Adipocyte (in vitro differentiated cells): ENCODE data around the gene DIAPH2.

Source experiments
- DNase-seq: peaks from one replicate; pipeline ENCODE4 v3.0.0-alpha.2; 2015; ENCODE audit warnings: low read depth
- H3K27me3 ChIP-seq: replicated peaks from 2 replicates; pipeline ENCODE4 v1.7.0; 2013; ENCODE audit warnings: mild to moderate bottlenecking, low read length, moderate library complexity; ENCODE audit not compliant: control insufficient read depth, insufficient read depth
- H3K36me3 ChIP-seq: 2 replicates; pipeline ENCODE4 v1.7.0; 2013; ENCODE audit warnings: low read length, mild to moderate bottlenecking, moderate library complexity; ENCODE audit not compliant: control insufficient read depth, insufficient read depth, severe bottlenecking
- H3K4me1 ChIP-seq: 2 replicates; pipeline ENCODE4 v1.7.0; 2013; ENCODE audit warnings: mild to moderate bottlenecking, low read length, moderate library complexity; ENCODE audit not compliant: control insufficient read depth, insufficient read depth
- H3K4me3 ChIP-seq: 2 replicates; pipeline ENCODE4 v1.7.0; 2013; ENCODE audit warnings: mild to moderate bottlenecking, low read length, moderate library complexity
- H3K9ac ChIP-seq: 2 replicates; pipeline ENCODE4 v1.7.0; 2013; ENCODE audit warnings: mild to moderate bottlenecking, low read length, moderate library complexity
- H3K9me3 ChIP-seq: 2 replicates; pipeline ENCODE4 v1.7.0; 2013; ENCODE audit warnings: mild to moderate bottlenecking, low read length, moderate library complexity; ENCODE audit not compliant: control insufficient read depth

DIAPH2 gene

DNA sequence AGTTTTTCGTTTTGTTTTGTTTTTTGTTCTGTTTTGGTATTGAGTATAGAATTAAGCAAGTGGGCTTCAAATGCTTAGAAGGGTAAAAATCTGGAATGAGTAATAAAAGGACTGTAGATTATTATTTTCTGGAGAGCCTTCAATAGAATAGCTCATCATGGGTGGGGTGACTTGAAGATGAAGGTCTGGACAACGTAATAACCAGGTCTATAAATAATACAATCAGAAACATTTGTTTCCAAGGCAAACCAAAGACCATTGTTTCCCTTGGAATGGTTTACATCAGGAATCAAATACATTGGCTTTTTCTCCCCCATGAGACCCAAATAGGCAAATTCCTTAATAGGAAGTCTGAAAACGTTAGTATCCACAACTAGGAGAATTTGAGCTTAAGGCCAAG lies 920.6 kb downstream of the DIAPH2 start:
- no peak for DNase-seq
- H3K4me3 ChIP-seq, result no peak overlapping the region
- H3K36me3 ChIP-seq, result no peaks in the 10 kb centered on the region
- no peak overlapping the region for H3K9ac ChIP-seq
- no peaks in the 10 kb centered on the region for H3K9me3 ChIP-seq
- H3K27me3 ChIP-seq, result no peaks in the 10 kb centered on the region
- H3K4me1 ChIP-seq, result no peaks in the 10 kb centered on the region

DNA sequence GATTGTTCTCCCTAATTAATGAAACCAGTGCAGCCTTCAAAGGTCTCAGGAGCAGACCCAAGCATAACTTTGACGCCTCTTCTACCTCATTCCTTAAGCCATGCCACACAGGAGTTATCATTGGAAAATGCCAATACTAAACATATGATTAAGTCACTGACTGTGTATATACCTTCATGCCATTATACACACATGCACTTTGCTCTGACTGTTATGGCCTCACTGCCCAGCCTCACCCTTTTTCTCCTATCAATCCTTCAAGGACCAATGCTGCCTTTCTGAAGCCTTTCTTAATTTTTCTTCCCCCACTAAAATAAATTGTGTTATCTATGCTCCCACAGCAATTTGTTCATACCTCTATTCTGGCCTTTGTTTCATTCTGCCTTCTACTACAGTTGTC lies 924.7 kb downstream of the DIAPH2 start:
- no peaks in the 10 kb centered on the region for H3K27me3 ChIP-seq
- no peak for DNase-seq
- no peaks in the 10 kb centered on the region for H3K4me1 ChIP-seq
- H3K9ac ChIP-seq, result no peak overlapping the region
- H3K9me3 ChIP-seq, result no peaks in the 10 kb centered on the region
- no peak overlapping the region for H3K4me3 ChIP-seq
- no peaks in the 10 kb centered on the region for H3K36me3 ChIP-seq

GRCh38 chrX:97609938-97610337 lies 925.3 kb downstream of the DIAPH2 start:
- Histone ChIP-seq H3K36me3 (no peaks in the 10 kb centered on the region), H3K27me3 (no peaks in the 10 kb centered on the region), H3K4me3 (no peak overlapping the region), H3K4me1 (no peaks in the 10 kb centered on the region), H3K9ac (no peak overlapping the region), H3K9me3 (no peaks in the 10 kb centered on the region)
- DNase-seq, result no peak

DNA sequence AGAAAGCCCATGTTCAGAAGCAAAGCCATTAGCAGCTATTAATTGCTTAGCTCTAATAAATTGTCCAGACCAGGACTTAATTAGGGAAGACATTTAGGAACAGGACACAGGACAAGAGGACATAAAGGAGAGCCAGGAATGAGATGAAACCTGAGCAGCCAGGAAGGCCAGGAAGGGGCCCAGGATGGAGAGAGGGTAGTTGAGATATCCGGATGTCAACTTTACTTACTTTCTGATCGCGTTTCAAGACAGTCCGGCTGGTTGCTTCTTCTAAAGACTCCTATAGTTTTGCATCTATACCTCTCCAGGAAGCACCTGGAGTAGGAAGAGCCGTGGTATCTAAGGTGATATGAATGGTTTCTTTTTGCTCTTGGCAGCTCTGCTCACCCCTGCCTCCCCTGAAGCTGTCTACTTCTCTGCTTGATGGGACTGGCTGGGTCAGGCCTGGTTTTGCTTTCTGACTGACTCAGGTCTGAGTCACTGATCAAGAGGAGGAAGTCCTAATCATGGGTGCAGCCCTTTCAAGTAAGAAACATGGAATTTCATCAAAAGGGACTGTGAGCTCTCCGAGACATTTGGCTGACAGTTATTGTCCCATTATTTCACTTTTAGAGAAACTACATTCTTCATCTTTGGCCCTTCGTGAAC lies 932.4 kb downstream of the DIAPH2 start:
- H3K36me3 ChIP-seq, result no peaks in the 10 kb centered on the region
- no peak overlapping the region for H3K4me3 ChIP-seq
- DNase-seq, result peak; percentile 35
- no peaks in the 10 kb centered on the region for H3K9me3 ChIP-seq
- H3K9ac ChIP-seq, result no peak overlapping the region
- no peaks in the 10 kb centered on the region for H3K27me3 ChIP-seq
- no peaks in the 10 kb centered on the region for H3K4me1 ChIP-seq

- Histone ChIP-seq H3K9ac (no peak overlapping the region), H3K36me3 (no peaks in the 10 kb centered on the region), H3K4me1 (no peaks in the 10 kb centered on the region), H3K9me3 (no peaks in the 10 kb centered on the region), H3K4me3 (no peak overlapping the region), H3K27me3 (peaks cover 5% of the 10 kb centered on the region)
- DNase-seq, result no peak
These were observed 934.9 kb downstream of the DIAPH2 start for GRCh38 chrX:97619499-97619898.

DNA sequence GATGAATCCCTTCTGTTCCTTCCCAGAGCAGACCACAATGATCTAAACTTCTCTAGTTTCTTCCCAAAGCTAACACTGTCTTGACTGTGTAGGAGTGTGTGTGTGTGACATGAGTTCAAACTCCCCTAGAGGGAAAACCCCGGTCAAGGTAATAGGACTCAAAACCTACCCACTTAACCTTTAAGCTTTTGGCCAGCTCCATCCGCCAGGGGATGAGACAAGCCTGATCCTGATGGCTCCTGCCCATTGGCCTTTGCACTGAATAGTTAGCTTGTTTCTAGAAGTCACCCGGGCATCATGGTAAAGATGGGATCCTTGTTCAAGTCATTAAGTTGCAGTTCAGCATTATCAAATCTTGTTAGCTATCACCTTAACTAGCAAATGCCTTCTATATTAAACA lies 937.5 kb downstream of the DIAPH2 start:
- no peaks in the 10 kb centered on the region for H3K9me3 ChIP-seq

GRCh38 chrX:97628326-97628725 lies 943.7 kb downstream of the DIAPH2 start:
- H3K4me3 ChIP-seq, result no peak overlapping the region
- H3K9ac ChIP-seq, result no peak overlapping the region
- no peak for DNase-seq
- H3K36me3 ChIP-seq, result no peaks in the 10 kb centered on the region
- no peaks in the 10 kb centered on the region for H3K4me1 ChIP-seq
- no peaks in the 10 kb centered on the region for H3K9me3 ChIP-seq
- peaks cover 4% of the 10 kb centered on the region for H3K27me3 ChIP-seq

More for the DNA sequence above, 937.5 kb downstream of the DIAPH2 start:
- Histone ChIP-seq H3K9ac (no peak overlapping the region), H3K27me3 (peaks cover 10% of the 10 kb centered on the region), H3K4me1 (no peaks in the 10 kb centered on the region), H3K4me3 (no peak overlapping the region), H3K36me3 (no peaks in the 10 kb centered on the region)
- no peak for DNase-seq

GRCh38 chrX:97628807-97629596 lies 944.4 kb downstream of the DIAPH2 start:
- no peak for DNase-seq
- Histone ChIP-seq H3K4me3 (no peak overlapping the region), H3K9ac (no peak overlapping the region), H3K4me1 (no peaks in the 10 kb centered on the region), H3K36me3 (no peaks in the 10 kb centered on the region), H3K9me3 (no peaks in the 10 kb centered on the region), H3K27me3 (peaks cover 4% of the 10 kb centered on the region)

GRCh38 chrX:97629597-97629985 lies 944.9 kb downstream of the DIAPH2 start:
- no peaks in the 10 kb centered on the region for H3K4me1 ChIP-seq
- H3K9me3 ChIP-seq, result no peaks in the 10 kb centered on the region
- H3K27me3 ChIP-seq, result peaks cover 4% of the 10 kb centered on the region
- H3K9ac ChIP-seq, result no peak overlapping the region
- no peak overlapping the region for H3K4me3 ChIP-seq
- H3K36me3 ChIP-seq, result no peaks in the 10 kb centered on the region
- peak; percentile 3 for DNase-seq

DNA sequence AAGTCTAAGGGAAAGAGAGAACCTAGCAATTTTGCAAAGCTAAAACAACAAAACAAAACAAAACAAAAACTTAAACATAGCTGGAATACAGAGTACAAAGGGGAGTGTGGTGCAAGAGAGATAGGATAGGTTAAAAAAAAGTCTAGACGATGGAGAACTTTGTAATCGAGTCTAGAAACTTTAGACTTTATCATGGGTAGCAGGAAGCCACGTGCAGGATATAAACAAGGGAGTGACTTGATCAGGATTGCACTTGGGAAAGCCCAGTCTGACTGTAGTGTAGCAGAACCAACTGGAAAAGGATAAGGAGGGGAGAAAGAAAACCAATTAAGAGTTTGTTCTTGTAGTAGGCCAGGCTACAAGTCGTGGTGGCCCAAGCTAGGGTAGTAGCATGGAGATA lies 949.2 kb downstream of the DIAPH2 start:
- DNase-seq, result no peak

GRCh38 chrX:97636473-97637140 lies 952.0 kb downstream of the DIAPH2 start:
- Histone ChIP-seq H3K9me3 (no peaks in the 10 kb centered on the region), H3K27me3 (peaks cover 8% of the 10 kb centered on the region), H3K9ac (no peak overlapping the region), H3K4me3 (no peak overlapping the region), H3K36me3 (no peaks in the 10 kb centered on the region), H3K4me1 (peaks cover 10% of the 10 kb centered on the region)
- no peak for DNase-seq

More for the DNA sequence above, 949.2 kb downstream of the DIAPH2 start:
- H3K4me3 ChIP-seq, result no peak overlapping the region
- no peaks in the 10 kb centered on the region for H3K36me3 ChIP-seq
- H3K9ac ChIP-seq, result no peak overlapping the region
- H3K27me3 ChIP-seq, result peaks cover 3% of the 10 kb centered on the region
- H3K4me1 ChIP-seq, result peaks cover 10% of the 10 kb centered on the region
- no peaks in the 10 kb centered on the region for H3K9me3 ChIP-seq
